Measurements from ENCODE around the gene NFE2. TPM values are rescaled to one million over a fixed set of nuclear protein-coding genes. Genes with fewer than 3 reads are reported as not detected.
"Not testable (repeated sequence)": the region's sequence is repeated elsewhere in the genome, so short reads cannot be mapped to it uniquely, and the experiment has no call there.

Gene NFE2
- total RNA-seq, 1 experiment from 2014 or later = 0.13 TPM

DNA sequence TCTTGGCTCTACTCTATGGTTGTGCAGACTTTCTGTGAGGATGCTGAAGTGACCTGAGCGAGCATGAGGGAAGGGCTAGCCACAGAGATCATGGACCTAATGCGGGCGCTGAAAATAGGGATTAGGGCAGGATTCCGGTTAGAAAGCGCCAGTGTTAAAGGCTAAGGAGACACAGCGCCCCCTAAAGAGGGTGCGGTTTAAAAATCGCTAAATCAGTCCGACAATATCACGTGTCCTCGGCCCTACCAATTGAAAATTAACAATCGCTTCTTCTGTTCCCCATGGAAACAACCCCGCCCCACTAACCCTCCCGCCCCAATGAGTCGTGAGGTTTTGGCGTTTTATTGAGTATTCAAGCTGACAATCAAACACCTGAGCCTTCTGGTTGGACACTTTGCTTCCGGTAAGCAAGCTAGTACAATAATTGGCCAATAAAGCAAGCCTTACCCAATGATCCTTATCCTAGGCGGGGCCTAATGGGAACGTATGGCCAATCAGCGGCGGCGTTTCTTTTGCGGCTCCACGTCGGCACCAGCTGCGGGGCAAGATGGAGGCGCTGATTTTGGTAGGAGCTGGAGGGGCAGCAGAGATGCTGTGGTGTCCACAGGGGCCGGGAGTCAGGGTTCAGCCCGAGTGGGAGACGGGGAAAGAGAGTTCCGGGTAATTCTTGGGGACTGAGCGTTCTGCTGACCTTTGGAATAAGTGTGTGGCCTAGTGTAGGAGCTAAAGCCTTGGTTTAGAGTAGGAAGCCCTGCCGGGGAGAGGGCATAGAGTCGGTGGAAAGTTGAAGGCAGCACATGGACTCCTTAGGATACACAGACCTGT is 24.0 kb upstream of the NFE2 start, which contains the start of gene COPZ1:
TSS of gene COPZ1 (plus strand) at position 515 of the 825 bp plus-strand sequence. CDS start at position 548, 33 bp downstream.
- H3K9me3 ChIP-seq = no peaks in the 10 kb centered on the region
- H3K4me3 ChIP-seq = peak within 1 kb of the TSS; percentile 91
- H3K27me3 ChIP-seq = no peaks in the 10 kb centered on the region
- peaks cover 26% of the 10 kb centered on the region for H3K36me3 ChIP-seq
- peak; percentile 96 for DNase-seq

DNA sequence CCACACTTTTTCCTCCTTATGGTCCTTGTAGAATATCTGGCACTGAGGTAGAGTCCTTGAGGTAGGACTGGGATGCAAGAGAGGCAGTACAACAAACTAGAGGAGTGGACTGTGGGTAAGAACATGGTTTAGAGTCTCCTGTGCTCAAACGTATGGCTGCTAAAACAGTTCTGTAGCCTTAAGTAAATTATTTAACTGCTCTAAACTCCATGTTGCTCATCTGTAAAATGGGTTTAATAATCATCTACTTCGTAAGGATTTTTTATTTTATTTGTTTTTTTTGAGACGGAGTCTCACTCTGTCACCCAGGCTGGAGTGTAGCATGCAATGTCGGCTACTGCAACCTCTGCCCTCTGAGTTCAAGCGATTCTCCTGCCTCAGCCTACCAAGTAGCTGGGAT is 20.5 kb upstream of the NFE2 start:
- Histone ChIP-seq H3K9me3 (no peaks in the 10 kb centered on the region), H3K27me3 (no peaks in the 10 kb centered on the region), H3K4me3 (no peak overlapping the region), H3K36me3 (peaks cover 3% of the 10 kb centered on the region)
- DNase-seq = no peak

GRCh38 chr12:54312309-54312708 is 11.5 kb upstream of the NFE2 start:
- H3K36me3 ChIP-seq, H3K27me3 ChIP-seq, H3K4me3 ChIP-seq, H3K9me3 ChIP-seq, DNase-seq: not testable (repeated sequence)

DNA sequence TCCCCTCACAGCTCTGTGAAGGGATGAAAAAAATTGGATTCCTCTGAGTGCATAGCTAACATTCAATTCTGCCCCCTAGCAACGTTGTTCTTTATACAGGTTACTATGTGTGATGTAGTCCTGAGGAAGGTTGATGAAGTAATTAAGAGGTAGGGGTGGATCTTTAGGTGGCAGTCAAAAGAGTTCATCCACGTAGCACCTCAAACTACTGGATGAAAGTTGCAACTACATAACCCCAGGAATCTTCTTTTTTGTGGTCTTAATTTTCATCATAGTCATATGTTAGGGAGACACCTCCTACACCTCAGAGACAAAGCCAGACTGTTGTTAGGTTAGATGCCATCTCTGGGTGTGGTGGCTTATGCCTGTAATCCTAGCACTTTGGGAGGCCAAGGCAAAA is 10.2 kb upstream of the NFE2 start:
- Histone ChIP-seq H3K36me3 (no peaks in the 10 kb centered on the region), H3K9me3 (no peaks in the 10 kb centered on the region), H3K27me3 (no peaks in the 10 kb centered on the region), H3K4me3 (no peak overlapping the region)
- no peak for DNase-seq

GRCh38 chr12:54306925-54307741 is 6.3 kb upstream of the NFE2 start:
- peak; percentile 37 for DNase-seq
- Histone ChIP-seq H3K36me3 (no peaks in the 10 kb centered on the region), H3K4me3 (no peak overlapping the region), H3K9me3 (no peaks in the 10 kb centered on the region), H3K27me3 (peaks cover 2% of the 10 kb centered on the region)

DNA sequence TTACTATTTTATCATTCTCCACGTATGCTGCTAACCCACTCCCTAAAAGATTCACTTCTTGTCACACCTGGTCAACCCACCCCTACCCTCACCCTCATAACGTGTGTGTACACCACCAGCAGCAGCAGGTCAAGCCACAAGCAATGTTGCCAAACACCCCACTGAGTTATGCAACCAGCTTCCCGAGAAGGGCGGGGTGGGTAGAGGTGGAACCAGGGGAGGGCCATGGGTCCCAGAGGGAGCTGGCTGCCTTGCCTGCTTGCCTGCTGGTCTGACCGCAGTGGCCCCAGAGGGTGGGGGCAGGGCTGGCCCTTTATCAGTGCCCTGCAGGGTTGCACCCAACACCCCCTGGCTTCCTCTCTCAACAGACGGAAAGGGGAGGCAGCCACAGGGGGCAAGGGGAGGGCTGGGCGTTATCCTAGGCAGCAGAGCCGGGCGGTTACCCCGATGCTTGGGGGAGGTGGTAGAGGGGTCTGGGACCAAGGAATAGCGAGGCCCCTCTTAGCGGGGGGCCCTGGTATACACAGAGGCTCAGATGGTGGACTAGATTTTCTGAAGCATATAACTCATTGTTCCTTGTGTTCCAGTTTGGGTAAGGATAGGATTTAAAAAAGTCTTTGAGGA is 3.5 kb upstream of the NFE2 start:
- Histone ChIP-seq H3K4me3 (no peak overlapping the region), H3K27me3 (peaks cover 7% of the 10 kb centered on the region), H3K36me3 (no peaks in the 10 kb centered on the region), H3K9me3 (no peaks in the 10 kb centered on the region)
- no peak for DNase-seq

DNA sequence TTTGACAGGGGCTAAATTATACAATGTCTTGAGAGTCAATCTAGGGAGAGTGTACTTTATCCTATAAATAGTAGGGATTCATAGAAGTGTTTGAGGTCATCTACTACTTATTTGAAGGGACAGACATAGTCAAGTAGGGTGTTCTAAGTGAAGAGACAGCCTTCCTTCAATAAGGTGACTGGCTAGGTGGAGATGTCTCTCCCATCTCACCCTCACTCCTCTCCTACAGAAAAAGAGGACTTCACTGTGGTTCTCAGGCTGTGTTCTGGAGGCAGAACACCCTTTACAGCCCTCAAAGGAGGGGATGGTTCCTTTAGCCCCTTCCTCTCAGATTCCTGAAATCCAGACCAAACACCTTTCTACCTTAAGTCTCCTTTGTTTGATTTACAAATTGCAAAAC is 2.8 kb upstream of the NFE2 start:
- no peak for DNase-seq

GRCh38 chr12:54301428-54302048 is 723 bp upstream of the NFE2 start:
- no peak for DNase-seq
- H3K4me3 ChIP-seq = no peak overlapping the region
- H3K27me3 ChIP-seq = peaks cover 7% of the 10 kb centered on the region
- no peaks in the 10 kb centered on the region for H3K9me3 ChIP-seq
- no peaks in the 10 kb centered on the region for H3K36me3 ChIP-seq

More for the DNA sequence above, 2.8 kb upstream of the NFE2 start:
- no peaks in the 10 kb centered on the region for H3K36me3 ChIP-seq
- H3K27me3 ChIP-seq = peaks cover 7% of the 10 kb centered on the region
- no peaks in the 10 kb centered on the region for H3K9me3 ChIP-seq
- no peak overlapping the region for H3K4me3 ChIP-seq

- Histone ChIP-seq H3K4me3 (peak overlapping the region; percentile 12; the same call in 1 of the 2 replicates), H3K27me3 (peaks cover 7% of the 10 kb centered on the region), H3K9me3 (no peaks in the 10 kb centered on the region), H3K36me3 (no peaks in the 10 kb centered on the region)
- no peak for DNase-seq
These were observed 537 bp downstream of the NFE2 start for GRCh38 chr12:54300225-54300731.

- Histone ChIP-seq H3K27me3 (peaks cover 7% of the 10 kb centered on the region), H3K4me3 (no peak overlapping the region), H3K9me3 (no peaks in the 10 kb centered on the region), H3K36me3 (no peaks in the 10 kb centered on the region)
- DNase-seq = no peak
These were observed 1.1 kb downstream of the NFE2 start for GRCh38 chr12:54299515-54300224.

- Histone ChIP-seq H3K4me3 (no peak overlapping the region), H3K9me3 (no peaks in the 10 kb centered on the region), H3K27me3 (peaks cover 7% of the 10 kb centered on the region), H3K36me3 (no peaks in the 10 kb centered on the region)
- no peak for DNase-seq
These were observed 1.9 kb downstream of the NFE2 start for GRCh38 chr12:54298904-54299303.

GRCh38 chr12:54296393-54297099 is 4.3 kb downstream of the NFE2 start:
- Histone ChIP-seq H3K27me3 (0 out of 2 replicates have a peak, but pooled peaks cover 5% of the 10 kb centered on the region), H3K4me3 (no peak overlapping the region), H3K9me3 (no peaks in the 10 kb centered on the region), H3K36me3 (no peaks in the 10 kb centered on the region)
- DNase-seq = no peak

GRCh38 chr12:54294953-54295566 is 5.8 kb downstream of the NFE2 start:
- no peak for DNase-seq
- Histone ChIP-seq H3K36me3 (no peaks in the 10 kb centered on the region), H3K4me3 (no peak overlapping the region), H3K27me3 (0 out of 2 replicates have a peak, but pooled peaks cover 2% of the 10 kb centered on the region), H3K9me3 (no peaks in the 10 kb centered on the region)

DNA sequence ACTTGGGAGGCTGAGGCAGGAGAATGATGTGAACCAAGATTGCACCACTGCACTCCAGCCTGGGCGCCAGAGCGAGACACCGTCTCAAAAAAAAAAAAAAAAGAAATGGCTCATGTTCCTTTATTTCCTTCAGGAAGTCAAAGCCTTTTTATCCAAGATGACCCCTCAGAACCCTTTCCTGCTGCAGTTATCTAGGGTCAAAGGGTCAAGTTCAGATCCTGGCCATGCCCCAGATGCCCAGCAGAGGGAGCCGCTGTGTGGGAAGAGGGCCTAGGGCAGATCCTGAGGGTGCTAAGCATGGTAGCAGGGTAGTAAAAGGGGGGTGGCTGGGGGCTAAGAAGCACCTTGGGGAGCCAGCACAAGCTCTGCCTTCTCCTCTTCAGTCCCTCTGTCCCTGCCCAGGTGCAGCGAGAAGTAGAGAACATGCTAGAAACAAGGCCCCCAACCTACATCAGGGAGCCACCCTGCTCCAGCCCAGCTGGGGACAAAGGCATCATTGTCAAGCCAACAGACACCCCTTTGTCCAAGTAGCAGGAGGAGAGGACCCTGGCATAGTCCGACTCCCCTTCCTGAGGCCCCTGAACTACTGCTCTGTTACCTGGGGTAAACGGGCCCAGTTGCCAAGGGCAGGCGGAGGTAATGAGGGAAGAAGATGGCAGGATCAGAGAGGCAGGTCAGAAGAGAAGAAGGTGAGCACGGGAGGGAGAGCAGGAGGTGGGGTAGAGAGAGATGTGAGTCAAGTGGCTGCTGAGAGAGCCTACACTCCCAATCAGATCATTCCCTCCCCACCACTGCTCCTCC is 6.5 kb downstream of the NFE2 start:
- no peaks in the 10 kb centered on the region for H3K27me3 ChIP-seq
- H3K4me3 ChIP-seq = no peak overlapping the region
- no peaks in the 10 kb centered on the region for H3K36me3 ChIP-seq
- H3K9me3 ChIP-seq = no peaks in the 10 kb centered on the region
- DNase-seq = peak; percentile 42

Measured in MG63 (cell line).